Subcutaneous adipose tissue (tissue), 4 donors: ENCODE data around the gene ITGAD. TPM values are rescaled to one million over a fixed set of nuclear protein-coding genes. Genes with fewer than 3 reads are reported as not detected.

ENCODE experiments used
- CTCF ChIP-seq: fragments of 450-650 bp; IDR thresholded peaks from one replicate; pipeline ENCODE4 v1.5.1; 2016; ENCODE audit warnings: low read depth, mild to moderate bottlenecking, control low read depth, antibody characterized with exemption, moderate library complexity
- total RNA-seq, 4 donors: library from RNA; depleted of rRNA; stranded (reverse); fragments of >200 nt; gene quantifications; one replicate each; pipeline ENCODE4 v1.1.0, GENCODE V29; 2016

The ITGAD gene
- total RNA-seq, 4 donors from 2014 or later, result 0.22 to 0.68 (median 0.65) TPM; not detected in 1

- no peak for TF ChIP-seq CTCF
Observed at GRCh38 chr16:31382485-31383161, 10.5 kb upstream of the ITGAD start.

- no peak for TF ChIP-seq CTCF
Observed at GRCh38 chr16:31385680-31386079, 7.5 kb upstream of the ITGAD start.

GRCh38 chr16:31386157-31386984 is 6.8 kb upstream of the ITGAD start:
- TF ChIP-seq CTCF, result no peak

GRCh38 chr16:31388535-31388934 is 4.6 kb upstream of the ITGAD start:
- no peak for TF ChIP-seq CTCF

GRCh38 chr16:31390504-31391041 is 2.6 kb upstream of the ITGAD start:
- no peak for TF ChIP-seq CTCF

- TF ChIP-seq CTCF, result no peak
Observed at GRCh38 chr16:31395647-31396046, 2.5 kb downstream of the ITGAD start.

GRCh38 chr16:31397096-31397660 is 4.0 kb downstream of the ITGAD start:
- no peak for TF ChIP-seq CTCF
